Gastrocnemius medialis (tissue), 4 donors: ENCODE results near the gene TBCD.

Experiments
- POLR2A ChIP-seq, 2 donors: fragments of 450-650 bp; IDR thresholded peaks; one replicate each; pipeline ENCODE4 v1.6.1; 2017; ENCODE audit warnings: antibody characterized with exemption in 2 of 2, mild to moderate bottlenecking in 2 of 2, moderate library complexity in 2 of 2
- TF ChIP-seq, protein P1 (sequence below), 5 experiments: fragments of 450-650 bp in 3 of 5; fragments of 200-600 bp in 2 of 5; sonication (generic) in 2 of 5; IDR thresholded peaks in 4 of 5; conservative IDR thresholded peaks in 1 of 5; 1 replicate in 4 of 5; 2 replicates in 1 of 5; pipeline ENCODE4 v1.5.1; 2016 to 2019; ENCODE audit warnings: antibody characterized with exemption in 5 of 5, mild to moderate bottlenecking in 3 of 5, moderate library complexity in 3 of 5

DNA sequence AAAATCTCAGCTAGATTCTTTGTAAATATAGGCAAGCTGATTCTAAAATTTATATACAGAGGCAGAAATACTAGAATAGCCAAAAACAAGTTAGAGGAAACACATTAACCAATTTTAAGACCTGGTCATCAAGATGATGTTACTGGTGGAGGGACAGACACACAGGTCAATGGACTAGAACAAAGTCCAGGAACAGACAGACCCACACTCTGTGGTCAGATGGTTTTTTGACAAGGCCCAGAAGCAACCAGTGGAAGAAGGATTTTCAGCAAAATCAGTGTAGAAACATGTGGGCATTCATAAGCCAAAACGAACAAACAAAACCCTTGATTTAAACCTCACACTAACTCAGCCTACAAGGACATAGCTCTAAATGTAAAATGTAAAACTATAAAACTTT lies 227.9 kb downstream of the TBCD start:
- TF ChIP-seq, protein P1, sequence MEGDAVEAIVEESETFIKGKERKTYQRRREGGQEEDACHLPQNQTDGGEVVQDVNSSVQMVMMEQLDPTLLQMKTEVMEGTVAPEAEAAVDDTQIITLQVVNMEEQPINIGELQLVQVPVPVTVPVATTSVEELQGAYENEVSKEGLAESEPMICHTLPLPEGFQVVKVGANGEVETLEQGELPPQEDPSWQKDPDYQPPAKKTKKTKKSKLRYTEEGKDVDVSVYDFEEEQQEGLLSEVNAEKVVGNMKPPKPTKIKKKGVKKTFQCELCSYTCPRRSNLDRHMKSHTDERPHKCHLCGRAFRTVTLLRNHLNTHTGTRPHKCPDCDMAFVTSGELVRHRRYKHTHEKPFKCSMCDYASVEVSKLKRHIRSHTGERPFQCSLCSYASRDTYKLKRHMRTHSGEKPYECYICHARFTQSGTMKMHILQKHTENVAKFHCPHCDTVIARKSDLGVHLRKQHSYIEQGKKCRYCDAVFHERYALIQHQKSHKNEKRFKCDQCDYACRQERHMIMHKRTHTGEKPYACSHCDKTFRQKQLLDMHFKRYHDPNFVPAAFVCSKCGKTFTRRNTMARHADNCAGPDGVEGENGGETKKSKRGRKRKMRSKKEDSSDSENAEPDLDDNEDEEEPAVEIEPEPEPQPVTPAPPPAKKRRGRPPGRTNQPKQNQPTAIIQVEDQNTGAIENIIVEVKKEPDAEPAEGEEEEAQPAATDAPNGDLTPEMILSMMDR (IDR thresholded peaks at IDR 0.05 in 4 of 5, conservative IDR thresholded peaks at IDR 0.05 in 1 of 5) = no peak
- TF ChIP-seq POLR2A (IDR thresholded peaks at IDR 0.05) = no peak
